NCI-H2107 treated with DMSO at 0.1 percent for 48 hours (cell line): ENCODE data around the gene ADCY4.
"Not testable (repeated sequence)": the region's sequence is repeated elsewhere in the genome, so short reads cannot be mapped to it uniquely, and the experiment has no call there.

Source experiments
- DNase-seq: peaks from one replicate; lab custom pipeline; 2025; ENCODE audit not compliant: unreplicated experiment; lab: John Stamatoyannopoulos, UW

The ADCY4 gene

DNA sequence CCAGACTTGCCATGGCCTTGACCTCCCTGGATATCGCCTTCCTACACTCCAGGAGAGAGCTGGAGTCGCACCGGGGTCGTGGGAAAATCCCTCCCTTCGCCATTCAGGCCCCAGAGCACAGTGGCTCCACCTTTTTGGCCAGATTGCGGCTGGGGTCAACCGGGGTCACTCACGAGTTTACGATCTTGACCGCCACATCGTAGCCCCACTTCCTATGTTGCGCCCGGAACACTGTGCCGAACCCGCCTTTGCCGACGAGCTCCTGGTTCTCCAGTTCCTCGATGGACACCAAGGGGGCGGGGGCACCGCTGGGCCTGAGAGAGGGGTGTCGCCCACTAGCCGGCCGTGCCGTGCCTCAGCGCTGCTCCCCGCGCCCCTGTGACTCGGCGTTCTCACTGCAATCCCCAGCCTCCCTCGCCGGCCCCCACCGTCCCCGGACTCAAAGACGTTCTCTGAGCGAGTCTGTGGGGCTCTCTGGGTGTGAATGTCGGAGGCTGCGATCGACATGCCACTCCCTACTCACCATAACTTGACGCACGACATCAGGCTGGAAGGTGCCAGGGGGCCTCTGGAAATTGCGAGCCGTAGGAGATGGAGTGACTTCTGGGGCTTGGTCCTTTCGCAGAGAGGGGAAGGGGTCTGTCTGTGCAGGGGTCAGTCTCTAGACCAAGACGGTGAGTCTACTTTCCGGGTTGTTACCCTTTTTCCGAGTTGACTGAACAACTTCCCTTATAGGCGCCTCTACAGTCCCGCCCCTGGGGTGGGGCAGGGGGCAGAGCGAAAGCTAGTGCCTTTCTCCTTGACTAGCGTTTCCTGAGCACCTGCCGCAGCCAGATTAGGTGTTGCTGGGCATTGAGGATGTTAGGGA, 4.6 kb upstream of the ADCY4 start, which contains the start of gene RIPK3:
Gene RIPK3, minus strand, starts transcription at position 708 of the 868 bp plus-strand sequence. Its CDS starts 165 bp downstream, at position 543.
- DNase-seq, result no peak

DNA sequence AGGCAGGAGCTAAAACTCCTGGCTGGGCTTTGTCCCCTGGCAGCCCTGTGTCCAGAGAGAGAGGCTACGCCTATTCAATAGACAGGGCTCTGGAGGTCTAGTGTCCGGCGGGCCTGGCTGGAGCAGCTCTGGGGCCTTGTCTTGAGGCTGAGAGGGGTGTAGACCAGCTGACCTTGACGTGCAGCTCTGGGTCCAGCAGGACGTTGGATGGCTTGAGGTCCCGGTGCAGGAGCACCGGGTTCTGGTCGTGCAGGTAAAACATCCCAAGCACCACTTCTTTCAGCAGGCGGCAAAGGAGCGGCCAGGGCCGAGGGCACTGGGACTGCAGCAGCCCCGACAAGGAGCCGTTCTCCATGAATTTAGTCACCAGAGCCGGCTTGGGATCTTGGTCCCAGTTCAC, 4.0 kb upstream of the ADCY4 start:
- DNase-seq, result no peak

DNA sequence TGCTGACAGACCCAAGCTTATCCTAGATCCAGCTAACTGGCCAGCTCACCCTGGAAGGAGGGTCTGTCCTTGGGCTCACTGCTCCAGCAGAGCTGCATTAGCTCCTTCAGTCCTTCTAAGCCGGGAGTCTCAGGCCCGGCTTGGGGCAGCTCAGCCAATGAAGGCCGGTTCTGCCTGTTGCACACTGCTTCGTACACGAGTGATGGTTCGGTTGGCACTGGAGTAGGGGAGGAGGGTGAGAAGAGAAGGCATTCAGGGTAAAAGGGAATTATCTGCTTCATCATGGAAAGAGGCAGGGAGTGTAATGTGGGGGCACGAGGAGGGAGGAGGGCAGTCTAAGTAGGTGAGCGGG, 2.9 kb upstream of the ADCY4 start:
- DNase-seq, result no peak

DNA sequence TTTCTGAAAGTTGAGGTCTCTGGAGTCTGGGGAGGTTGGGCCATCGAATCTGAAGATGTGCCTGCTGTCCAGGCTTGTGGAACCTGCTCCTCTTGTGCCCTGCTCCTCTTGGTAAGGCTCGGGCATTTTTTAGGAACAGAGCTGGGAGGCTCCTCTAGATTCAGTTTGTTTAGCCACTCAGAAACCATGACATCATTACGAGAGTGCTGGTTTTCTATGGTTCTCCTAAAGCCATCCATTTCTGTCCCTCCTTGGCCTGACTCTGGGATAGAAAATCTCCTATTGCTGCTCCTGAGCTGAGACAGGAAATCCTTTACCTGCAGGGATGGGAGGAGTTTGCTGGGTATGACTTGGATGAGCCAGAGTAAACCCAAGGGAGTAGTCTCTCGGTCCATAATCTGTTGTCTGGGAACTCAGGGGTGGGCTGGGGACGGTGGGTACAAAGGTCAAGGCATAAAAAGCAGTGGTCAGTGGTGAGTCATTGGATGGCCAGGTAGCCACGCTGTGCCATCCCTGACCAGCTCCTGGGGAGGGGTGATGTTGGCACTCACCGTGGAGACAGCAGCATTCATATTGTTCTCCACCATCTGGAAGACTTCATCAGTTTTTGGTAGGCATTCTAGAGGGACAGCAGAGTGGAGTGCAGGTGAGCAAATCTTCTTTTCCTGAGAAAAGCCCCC, 2.4 kb upstream of the ADCY4 start:
- DNase-seq, result no peak

DNA sequence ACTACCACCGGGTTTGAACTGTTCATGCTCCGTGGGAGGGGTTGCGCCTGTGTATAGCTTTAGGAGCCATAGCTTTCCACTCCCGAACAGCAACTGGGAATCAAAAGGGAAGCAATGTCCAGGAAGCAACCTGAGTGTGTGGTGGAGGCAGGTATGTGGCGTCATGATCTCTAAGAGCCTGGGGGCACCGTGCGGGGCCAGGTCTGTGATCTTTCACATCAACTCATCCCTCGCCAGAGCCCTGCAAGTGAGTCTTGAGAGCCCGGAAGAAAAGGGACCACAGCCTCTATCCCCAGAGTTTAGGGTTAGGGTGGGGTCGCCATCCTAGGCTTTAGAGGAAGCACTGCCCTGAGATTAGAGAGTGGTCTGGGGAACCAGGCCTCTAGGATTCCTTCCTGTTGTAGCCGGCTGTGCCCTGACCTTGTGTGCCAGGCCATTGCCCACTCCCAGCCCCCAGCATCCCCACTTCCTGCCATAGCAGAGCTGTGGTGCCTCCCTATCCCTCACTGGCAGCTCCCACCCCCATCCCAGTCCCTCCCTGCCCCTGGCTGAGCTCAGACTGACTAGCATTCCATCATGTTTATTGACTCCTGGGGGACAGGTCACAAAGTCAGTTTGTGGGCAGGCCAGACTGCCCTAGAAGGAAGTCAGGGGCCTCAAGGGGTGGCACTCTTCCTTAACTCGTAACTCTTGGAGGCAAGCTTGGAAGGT, 745 bp upstream of the ADCY4 start:
- DNase-seq, result no peak

DNA sequence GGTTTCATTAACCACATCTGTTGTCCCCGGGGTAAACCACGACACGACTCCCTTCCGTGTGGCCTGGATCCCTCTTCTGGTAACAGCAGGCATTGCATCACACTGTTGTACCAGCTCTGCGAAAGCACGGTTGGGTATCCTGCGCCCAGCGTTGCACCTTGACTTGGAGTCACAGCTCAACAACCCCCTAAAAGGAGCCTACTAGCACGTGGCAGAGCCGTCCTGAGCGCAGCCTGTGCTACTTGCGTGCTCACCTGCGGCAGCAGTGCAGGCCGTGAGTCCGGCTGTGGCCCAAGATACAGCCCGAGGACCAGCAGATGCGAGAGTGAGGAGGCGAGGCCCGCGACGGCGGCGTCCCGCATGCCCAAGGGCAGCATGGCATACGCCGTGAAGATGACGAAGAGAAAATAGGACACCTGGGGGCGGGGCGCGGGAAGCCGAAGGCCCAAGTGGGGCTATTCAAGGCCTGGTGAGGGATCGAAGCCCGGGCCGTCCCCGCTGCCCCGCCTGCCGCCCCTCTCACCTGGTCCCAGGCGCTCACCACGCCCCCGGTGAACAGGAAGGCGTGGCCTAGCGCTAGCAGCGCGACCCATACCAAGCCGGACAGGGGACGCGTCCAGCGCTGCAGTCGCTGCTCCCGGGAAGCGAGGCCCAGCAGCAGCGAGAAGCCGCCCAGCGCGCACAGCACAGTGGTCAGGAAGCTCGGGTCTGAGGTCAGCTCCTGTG, 2.4 kb downstream of the ADCY4 start:
- peak; percentile 56 for DNase-seq

DNA sequence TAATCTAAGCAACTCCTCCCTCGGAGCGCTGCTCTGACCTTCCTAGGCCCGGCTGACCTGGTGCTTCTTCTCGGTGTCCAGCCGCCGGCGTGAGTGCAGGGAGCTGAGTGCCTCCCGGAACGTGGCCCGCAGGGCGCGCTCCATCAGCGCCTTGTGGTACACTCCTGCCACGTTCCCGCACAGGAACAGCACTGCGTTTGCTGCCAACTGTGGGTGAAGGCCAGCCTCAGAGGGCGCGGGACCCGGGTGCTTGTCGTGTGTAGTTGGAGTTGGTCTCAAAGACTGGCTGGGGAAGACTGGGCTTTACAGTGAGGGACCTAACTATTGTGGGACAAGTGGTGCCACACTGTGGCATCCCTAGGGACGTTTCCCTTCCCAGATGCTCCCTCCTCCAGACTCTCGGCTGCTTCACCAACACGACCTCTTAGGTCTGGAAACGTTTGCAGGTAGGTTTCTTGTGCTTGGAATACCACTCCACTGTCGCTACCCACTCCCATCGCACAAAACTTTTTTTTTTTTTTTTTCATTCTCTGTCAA, 3.1 kb downstream of the ADCY4 start:
- DNase-seq, result no peak

DNA sequence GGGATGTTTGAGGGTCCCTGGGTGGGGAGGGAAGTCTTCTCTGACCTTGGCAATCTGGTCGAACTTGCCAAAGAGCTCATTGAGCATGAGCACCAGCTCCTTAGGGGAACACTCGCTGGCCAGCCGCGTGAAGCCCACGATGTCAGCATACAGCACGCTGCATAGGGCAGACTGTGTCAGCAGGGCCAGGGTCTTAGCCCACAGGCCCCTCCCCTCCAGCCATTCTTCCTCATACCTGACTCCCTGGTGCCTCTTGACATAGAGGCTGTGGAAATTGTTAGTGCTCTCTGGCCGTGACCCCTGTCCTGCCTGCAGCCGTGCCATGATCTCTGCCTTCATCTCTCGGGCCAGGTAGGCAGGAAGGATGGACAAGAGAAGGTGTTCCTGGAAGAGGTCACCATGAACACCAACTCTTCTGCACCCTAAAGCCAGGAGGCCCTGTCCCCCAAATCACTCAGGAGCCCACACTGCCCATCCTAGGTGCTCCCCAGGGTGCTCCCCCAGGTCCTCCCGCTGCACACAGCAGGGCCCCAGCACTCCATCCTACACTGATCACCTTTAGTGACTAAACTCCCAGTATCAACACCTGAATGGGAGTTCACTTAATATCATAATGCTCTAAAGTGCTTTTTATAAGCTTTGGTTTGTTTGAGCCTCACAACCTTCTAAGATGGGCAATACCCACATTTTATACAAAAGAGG, 3.7 kb downstream of the ADCY4 start:
- DNase-seq, result no peak

DNA sequence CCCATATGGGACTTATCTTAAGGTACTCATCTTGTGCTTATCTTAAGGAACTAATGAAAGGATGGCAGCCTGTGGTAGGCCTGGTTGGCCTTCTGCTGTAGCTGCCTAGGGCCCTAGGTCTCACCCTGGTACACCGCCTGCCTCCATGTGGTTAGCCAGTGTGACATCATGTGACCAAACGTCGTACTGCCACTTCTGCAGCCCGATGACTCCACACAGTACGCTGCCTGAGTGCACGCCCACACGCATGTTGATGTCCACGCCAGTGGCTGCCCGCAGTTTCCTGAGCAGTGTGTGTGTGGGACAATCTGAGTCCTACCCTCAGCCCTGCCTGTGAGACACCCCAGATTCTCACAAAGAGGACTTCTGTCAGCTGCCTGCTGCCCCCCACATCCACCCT, 5.1 kb downstream of the ADCY4 start:
- DNase-seq, result no peak

DNA sequence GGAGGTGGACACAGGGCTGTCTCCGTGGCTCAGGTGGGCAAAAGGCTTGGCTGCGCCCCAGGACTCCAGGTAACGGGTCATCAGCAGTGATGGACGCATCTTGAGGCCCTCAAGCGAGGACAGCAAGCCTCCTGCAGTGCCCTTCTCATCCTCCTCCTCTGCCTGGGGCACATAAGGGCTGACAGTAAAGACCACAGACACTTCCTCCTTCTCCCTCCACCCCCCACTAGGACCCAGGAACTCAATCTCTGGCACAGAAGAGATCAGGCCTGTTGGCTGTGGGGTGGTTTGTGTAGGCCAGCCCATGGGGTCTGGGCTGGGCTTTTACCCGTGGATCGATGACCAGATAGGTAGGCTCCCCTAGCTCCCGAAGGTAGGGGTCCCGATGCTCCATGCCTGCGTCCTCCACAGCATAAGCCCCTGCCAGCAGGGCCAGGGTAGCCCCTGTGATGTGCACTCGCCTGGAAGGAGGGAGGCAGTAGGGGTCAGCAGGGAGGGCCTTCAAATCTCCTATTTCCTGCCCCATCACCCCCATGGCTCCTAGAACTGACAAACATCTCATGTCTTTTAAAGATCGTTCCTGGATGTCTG, 5.7 kb downstream of the ADCY4 start:
- DNase-seq, result no peak

DNA sequence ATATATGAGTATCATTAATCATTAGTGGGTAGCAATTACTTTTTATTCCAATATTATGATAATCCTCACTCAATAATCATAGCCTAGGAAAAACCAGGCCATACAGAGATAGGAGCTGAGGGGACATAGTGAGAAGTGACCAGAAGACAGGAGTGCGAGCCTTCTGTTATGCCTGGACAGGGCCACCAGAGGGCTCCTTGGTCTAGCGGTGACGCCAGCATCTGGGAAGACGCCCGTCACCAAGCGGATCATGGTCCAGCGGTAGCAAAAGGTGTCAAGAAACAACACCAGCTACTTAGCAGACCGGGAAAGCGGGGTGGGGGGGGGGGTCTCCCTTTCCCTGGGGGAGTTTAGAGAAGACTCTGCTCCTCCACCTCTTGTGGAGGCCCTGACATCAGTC, 7.0 kb downstream of the ADCY4 start:
- not testable (repeated sequence) for DNase-seq

DNA sequence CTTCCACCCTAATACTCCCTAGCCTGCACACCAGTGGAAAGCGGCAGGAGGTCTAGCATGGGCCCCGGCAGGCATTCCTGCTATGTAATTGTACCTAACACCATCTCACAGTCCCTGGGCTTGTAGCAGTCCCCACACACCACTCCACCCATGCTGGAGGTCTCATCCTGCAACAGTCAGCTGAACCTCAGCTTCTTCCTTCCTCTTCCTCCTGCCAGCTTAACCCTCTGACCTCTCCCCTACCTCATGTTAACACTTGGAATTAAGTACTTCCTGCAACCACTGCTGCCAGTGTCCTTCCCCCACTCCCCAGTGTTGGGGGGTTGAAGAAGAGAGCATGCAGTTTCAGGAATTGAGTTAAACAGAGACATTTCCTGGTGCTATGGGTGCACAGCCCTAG, 7.6 kb downstream of the ADCY4 start:
- DNase-seq, result no peak

DNA sequence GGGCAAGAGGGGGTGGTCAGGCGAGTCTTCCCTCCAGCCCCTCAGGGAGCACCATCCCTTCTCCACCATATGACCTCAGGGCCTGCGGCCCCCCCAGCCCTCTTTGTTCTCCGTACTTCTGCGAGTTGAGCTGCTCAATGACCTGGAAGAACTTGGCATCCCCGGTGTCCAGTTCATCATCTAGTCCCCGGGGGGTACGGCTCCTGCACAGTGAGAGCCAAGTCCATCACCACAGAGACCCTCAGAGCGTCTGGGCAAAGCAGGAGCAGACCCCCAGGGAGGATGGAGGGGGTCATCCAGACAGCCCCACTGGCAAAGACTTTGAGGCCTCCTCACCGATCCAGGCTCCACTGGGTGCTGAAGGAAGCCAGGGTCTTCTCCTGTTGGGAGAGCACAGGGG, 8.9 kb downstream of the ADCY4 start:
- no peak for DNase-seq

DNA sequence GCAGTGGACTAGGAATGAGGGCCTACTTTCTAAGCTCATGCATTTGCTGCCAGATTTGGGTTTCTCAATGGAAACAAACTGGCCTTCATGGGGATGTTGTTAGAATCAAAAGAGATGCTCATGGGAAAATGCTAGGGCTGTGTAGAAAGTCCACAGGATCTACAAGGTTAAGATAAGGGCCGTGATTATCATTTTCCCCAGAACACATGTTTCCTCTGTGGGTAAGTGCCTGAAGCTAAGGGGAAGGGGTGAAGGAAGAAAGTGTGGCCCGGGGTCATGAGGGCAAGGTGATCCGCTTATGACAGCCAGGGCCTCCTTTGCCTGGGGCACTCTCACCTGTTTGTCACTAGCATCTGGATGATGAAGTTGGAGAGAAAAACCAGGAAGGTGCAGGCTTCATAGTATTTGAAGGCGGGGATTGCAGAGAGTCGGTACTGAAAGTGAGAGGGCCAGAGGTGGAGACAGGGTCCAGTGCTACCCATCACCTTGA, 9.8 kb downstream of the ADCY4 start:
- DNase-seq, result no peak

DNA sequence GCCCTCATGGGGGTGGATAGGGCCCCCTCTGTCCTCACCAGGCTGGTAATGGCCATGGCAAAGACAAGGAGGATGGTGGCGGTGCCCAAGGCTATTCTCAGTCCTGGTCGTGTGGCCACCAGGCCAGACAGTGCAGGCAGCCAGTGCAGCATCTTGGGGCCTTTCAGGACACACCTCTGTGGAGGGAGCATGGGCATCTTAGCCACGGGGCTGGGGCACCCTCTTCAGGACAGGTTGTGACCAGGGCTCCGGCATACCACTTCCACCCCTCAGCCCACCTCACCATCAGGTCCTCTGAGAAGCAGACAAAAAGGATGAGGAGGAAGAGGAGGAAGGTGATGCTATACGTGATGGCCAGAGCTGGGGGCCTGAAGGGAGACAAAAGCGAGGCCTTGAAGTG, 10.8 kb downstream of the ADCY4 start:
- DNase-seq, result no peak

DNA sequence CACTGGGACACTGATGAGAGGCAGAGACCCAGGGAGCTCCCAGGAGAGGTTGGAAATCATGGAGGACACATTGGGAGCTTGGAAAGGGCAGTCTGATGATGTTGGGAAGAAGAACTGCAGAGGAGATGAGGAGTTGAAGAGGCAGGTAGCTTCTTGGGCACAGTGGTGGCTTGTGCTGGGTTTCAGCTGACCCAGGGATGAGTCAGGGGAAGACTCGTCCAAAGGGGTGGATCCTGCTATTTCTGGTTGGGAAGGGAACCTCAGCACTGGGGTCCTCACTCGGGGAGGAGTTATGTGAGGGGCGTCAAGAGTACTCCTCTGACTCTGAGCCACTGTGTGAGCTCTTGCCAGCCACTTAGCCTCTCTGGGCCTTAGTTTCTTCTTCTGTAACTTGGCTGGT, 11.5 kb downstream of the ADCY4 start:
- no peak for DNase-seq

DNA sequence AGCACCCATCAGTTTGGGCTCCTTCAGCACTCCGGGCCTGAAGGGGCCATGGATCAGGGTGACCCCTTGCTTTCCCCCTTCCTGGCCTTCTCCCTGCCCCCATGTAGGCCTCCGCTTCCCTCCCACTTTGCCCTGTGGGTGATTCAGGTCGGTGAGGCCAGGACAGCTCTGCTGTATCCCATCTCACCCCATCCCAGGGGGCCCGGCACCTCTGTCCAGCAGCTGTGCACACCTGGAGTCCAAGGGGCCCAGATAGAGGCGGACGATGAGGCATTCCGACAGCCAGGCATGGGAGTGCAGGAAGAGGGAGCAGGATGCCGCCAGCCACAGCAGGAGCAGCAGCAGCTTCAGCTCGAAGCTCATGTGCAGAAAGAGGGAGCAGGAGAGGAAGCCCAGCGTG, 12.2 kb downstream of the ADCY4 start:
- no peak for DNase-seq

DNA sequence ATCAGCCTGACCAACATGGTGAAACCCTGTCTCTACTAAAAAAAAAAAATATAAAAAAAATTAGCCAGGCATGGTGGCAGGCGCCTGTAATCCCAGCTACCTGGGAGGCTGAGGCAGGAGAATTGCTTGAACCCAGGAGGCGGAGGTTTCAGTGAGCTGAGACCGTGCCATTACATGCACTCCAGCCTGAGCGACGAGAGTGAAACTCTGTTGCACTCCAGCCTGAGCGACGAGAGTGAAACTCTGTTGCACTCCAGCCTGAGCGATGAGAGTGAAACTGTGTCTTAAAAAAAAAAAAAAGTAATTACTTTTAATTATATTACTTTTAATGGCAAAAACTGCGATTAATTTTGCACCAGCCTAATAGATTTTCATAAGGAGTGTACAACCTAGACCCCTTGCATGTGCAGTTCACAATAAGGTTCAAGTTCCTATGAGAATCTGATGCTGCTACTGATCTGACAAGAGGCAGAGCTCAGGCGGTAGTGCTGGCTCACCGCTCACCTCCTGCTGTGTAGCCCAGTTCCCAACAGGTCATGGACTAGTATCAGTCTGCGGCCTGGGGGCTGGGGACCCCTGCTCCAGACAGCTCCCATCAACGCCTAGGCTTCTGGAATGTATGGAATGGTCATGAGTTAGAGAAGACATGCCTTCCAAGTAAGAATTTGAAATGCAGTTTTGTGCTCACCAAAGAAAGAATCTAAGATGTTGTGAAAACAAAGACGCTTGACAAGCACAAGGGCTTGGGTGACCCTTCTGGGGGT, 13.5 kb downstream of the ADCY4 start:
- DNase-seq, result no peak
